ENCODE measurements around the gene MPG.

DNA sequence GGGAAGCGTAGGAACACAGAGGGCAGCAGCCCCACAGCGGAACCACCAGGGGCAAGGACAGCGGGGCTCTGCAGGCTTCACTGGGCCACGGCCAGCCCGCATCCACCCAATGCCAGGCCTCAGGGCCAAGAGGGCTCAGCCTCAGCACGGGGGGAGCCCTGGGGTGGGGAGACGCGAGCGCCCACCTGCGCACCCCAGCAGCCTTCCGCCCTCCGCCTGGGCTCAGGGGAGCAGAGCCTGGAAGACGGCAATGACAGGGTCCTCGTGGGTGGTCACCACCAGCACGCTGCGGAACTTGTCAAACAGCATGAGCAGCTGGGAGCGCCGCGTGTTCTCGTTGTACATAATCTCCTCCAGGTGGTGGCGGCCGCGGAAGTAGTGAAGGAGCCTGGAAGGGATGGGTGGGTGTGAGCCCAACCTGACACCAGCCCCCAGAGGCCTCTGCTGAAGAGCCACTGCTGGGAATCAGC is 8.5 kb downstream of the MPG start:
- TF ChIP-seq, protein P1, sequence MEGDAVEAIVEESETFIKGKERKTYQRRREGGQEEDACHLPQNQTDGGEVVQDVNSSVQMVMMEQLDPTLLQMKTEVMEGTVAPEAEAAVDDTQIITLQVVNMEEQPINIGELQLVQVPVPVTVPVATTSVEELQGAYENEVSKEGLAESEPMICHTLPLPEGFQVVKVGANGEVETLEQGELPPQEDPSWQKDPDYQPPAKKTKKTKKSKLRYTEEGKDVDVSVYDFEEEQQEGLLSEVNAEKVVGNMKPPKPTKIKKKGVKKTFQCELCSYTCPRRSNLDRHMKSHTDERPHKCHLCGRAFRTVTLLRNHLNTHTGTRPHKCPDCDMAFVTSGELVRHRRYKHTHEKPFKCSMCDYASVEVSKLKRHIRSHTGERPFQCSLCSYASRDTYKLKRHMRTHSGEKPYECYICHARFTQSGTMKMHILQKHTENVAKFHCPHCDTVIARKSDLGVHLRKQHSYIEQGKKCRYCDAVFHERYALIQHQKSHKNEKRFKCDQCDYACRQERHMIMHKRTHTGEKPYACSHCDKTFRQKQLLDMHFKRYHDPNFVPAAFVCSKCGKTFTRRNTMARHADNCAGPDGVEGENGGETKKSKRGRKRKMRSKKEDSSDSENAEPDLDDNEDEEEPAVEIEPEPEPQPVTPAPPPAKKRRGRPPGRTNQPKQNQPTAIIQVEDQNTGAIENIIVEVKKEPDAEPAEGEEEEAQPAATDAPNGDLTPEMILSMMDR (conservative IDR thresholded peaks at IDR 0.05), result no peak
- TF ChIP-seq EZH2 (IDR thresholded peaks at IDR 0.05; ENCODE audit: low read depth), result no peak

Measured in PC-9 (cell line).